CD14-positive monocyte (primary cell): ENCODE measurements around the gene RP2. TPM values are rescaled to one million over a fixed set of nuclear protein-coding genes. Genes with fewer than 3 reads are reported as not detected.

Experiments used
- DNase-seq, 3 donors: peaks; one replicate each; pipeline ENCODE4 v3.0.0-alpha.2; 2011 to 2022
- H2AFZ ChIP-seq: 2 replicates; pipeline ENCODE4 v1.6.0; 2012; ENCODE audit warnings: mild to moderate bottlenecking, low read depth, low read length, inconsistent platforms; ENCODE audit not compliant: insufficient read depth, poor library complexity, severe bottlenecking
- H3K27ac ChIP-seq, 2 donors: 1 replicate in 1 of 2; 2 replicates in 1 of 2; pipeline ENCODE4 v1.5.1; 2012 to 2013; ENCODE audit warnings: low read length in 2 of 2, control low read depth in 1 of 2, inconsistent platforms in 1 of 2, low read depth in 1 of 2, mild to moderate bottlenecking in 1 of 2
- H3K27me3 ChIP-seq, 2 donors: one replicate each; pipeline versions ENCODE4 v1.6.0 to v1.6.1; 2011 to 2013; ENCODE audit warnings: low read length in 2 of 2; ENCODE audit not compliant: control insufficient read depth in 2 of 2, insufficient read depth in 2 of 2
- H3K36me3 ChIP-seq, 2 donors: replicated peaks in 1 of 2; 1 replicate in 1 of 2; 2 replicates in 1 of 2; pipeline versions ENCODE4 v1.5.1 to v1.6.1; 2012 to 2013; ENCODE audit warnings: low read length in 2 of 2, control low read depth in 1 of 2, inconsistent platforms in 1 of 2, mild to moderate bottlenecking in 1 of 2; ENCODE audit not compliant: insufficient read depth in 2 of 2, control insufficient read depth in 1 of 2
- H3K4me1 ChIP-seq, 2 donors: 1 replicate in 1 of 2; 2 replicates in 1 of 2; pipeline versions ENCODE4 v1.5.1 to v1.6.1; 2012 to 2013; ENCODE audit warnings: low read length in 2 of 2, control low read depth in 1 of 2, inconsistent platforms in 1 of 2, mild to moderate bottlenecking in 1 of 2, moderate library complexity in 1 of 2; ENCODE audit not compliant: insufficient read depth in 2 of 2, control insufficient read depth in 1 of 2
- H3K4me2 ChIP-seq: replicated peaks from 2 replicates; pipeline ENCODE3; 2012; ENCODE audit warnings: low read length, moderate library complexity, mild to moderate bottlenecking; ENCODE audit not compliant: poor library complexity, severe bottlenecking; ENCODE audit errors: extremely low read depth
- H3K4me3 ChIP-seq, 3 experiments: fragments of 200-600 bp in 1 of 3; sonication (generic) in 1 of 3; replicated peaks in 1 of 3; 1 replicate in 2 of 3; 2 replicates in 1 of 3; pipeline ENCODE4 v1.5.1; 2011 to 2013; ENCODE audit warnings: low read length in 3 of 3, mild to moderate bottlenecking in 3 of 3, control low read depth in 2 of 3, low read depth in 2 of 3, inconsistent platforms in 1 of 3, moderate library complexity in 1 of 3
- H3K79me2 ChIP-seq: 2 replicates; pipeline ENCODE4 v1.6.0; 2012; ENCODE audit warnings: mild to moderate bottlenecking, control low read depth, inconsistent platforms, low read length, moderate library complexity; ENCODE audit not compliant: insufficient read depth
- H3K9ac ChIP-seq: 2 replicates; pipeline ENCODE4 v1.6.0; 2017; ENCODE audit warnings: low read length, mild to moderate bottlenecking; ENCODE audit not compliant: insufficient read depth, poor library complexity, severe bottlenecking
- H3K9me3 ChIP-seq, 2 donors: replicated peaks in 1 of 2; 1 replicate in 1 of 2; 2 replicates in 1 of 2; pipeline versions ENCODE4 v1.5.1 to v1.6.1; 2012 to 2013; ENCODE audit warnings: low read length in 2 of 2, control low read depth in 1 of 2; ENCODE audit not compliant: control insufficient read depth in 1 of 2, insufficient read depth in 1 of 2
- H4K20me1 ChIP-seq: 2 replicates; pipeline ENCODE4 v1.6.0; 2012; ENCODE audit warnings: mild to moderate bottlenecking, low read length, control low read depth, moderate library complexity; ENCODE audit not compliant: insufficient read depth
- H3K27ac Mint-ChIP-seq, 7 donors: one replicate each; pipeline ENCODE4 v1.8.0; 2020; ENCODE audit warnings: mild to moderate bottlenecking in 7 of 7, mixed read lengths in 7 of 7, moderate library complexity in 6 of 7, inconsistent platforms in 2 of 7
- H3K27me3 Mint-ChIP-seq, 3 donors: one replicate each; pipeline ENCODE4 v1.8.0; 2021 to 2022; ENCODE audit warnings: low read depth in 3 of 3, mild to moderate bottlenecking in 3 of 3, mixed read lengths in 3 of 3, moderate library complexity in 3 of 3, inconsistent platforms in 1 of 3
- H3K36me3 Mint-ChIP-seq, 2 donors: one replicate each; pipeline ENCODE4 v1.8.0; 2020; ENCODE audit warnings: mixed read lengths in 2 of 2, inconsistent platforms in 1 of 2, mild to moderate bottlenecking in 1 of 2
- H3K4me1 Mint-ChIP-seq: one replicate; pipeline ENCODE4 v1.8.0; 2020; ENCODE audit warnings: mild to moderate bottlenecking, mixed read lengths
- H3K4me3 Mint-ChIP-seq, 2 donors: one replicate each; pipeline ENCODE4 v1.8.0; 2020; ENCODE audit warnings: mild to moderate bottlenecking in 2 of 2, mixed read lengths in 2 of 2, moderate library complexity in 1 of 2
- H3K9me3 Mint-ChIP-seq, 7 donors: one replicate each; pipeline ENCODE4 v1.8.0; 2020 to 2022; ENCODE audit warnings: mixed read lengths in 7 of 7, mild to moderate bottlenecking in 6 of 7, moderate library complexity in 6 of 7, inconsistent platforms in 2 of 7
- WGBS: methylation state at CpG from one replicate; pipeline ENCODE4 v1.1.5; 2013; ENCODE audit warnings: missing lambda C conversion rate; ENCODE audit not compliant: insufficient coverage; 5-methylcytosine and 5-hydroxymethylcytosine counted together
- intact Hi-C, 2 donors: fragments of 100-400 bp; cut with micrococcal nuclease; formaldehyde crosslinking; loops; one replicate each; pipeline versions ENCODE4 v1.15.0 to v1.15.1; 2023
- polyA plus RNA-seq, 3 donors: library from polyadenylated mRNA; depleted of rRNA in 1 of 3; unstranded in 2 of 3; stranded (reverse) in 1 of 3; fragments of 300-500 nt in 2 of 3; fragments of >200 nt in 1 of 3; fragmentation: Illumina TruSeq in 2 of 3; gene quantifications; 1 replicate in 2 of 3; 2 replicates in 1 of 3; pipeline ENCODE4 v1.2.3, GENCODE V29; 2012 to 2021
- TF ChIP-seq, protein P1 (sequence below): fragments of 200-600 bp; IDR thresholded peaks from one replicate; pipeline ENCODE4 v1.8.0; 2022; ENCODE audit warnings: antibody characterized with exemption, mild to moderate bottlenecking

RP2 gene
- polyA plus RNA-seq, 3 donors, result 17.2 to 60.3 (median 55.7) TPM

DNA sequence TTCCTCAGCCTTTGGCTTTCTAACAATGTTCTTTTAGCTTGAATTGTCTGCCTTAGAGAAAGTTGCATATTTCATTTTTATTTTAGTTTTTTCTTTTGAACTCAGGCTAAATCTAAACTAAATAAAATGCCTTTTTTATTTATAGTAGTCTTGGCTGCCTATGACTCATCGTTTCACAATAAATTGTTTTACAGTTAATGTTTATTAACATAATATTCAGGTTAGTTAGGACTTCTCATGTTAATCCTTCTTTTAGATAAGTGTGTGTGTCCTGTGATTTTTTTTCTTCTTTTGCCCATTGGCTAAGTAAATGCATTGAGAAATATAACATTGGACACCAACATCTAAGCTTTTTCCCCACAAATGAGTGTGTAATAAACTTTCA is 1.6 kb downstream of the RP2 start:
- H3K9me3 ChIP-seq, result peaks cover 0 to 12% of the 10 kb centered on the region in 2 donors
- TF ChIP-seq, protein P1, sequence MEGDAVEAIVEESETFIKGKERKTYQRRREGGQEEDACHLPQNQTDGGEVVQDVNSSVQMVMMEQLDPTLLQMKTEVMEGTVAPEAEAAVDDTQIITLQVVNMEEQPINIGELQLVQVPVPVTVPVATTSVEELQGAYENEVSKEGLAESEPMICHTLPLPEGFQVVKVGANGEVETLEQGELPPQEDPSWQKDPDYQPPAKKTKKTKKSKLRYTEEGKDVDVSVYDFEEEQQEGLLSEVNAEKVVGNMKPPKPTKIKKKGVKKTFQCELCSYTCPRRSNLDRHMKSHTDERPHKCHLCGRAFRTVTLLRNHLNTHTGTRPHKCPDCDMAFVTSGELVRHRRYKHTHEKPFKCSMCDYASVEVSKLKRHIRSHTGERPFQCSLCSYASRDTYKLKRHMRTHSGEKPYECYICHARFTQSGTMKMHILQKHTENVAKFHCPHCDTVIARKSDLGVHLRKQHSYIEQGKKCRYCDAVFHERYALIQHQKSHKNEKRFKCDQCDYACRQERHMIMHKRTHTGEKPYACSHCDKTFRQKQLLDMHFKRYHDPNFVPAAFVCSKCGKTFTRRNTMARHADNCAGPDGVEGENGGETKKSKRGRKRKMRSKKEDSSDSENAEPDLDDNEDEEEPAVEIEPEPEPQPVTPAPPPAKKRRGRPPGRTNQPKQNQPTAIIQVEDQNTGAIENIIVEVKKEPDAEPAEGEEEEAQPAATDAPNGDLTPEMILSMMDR, result no peak
- no peak overlapping the region for H2AFZ ChIP-seq
- H3K36me3 ChIP-seq, result no peaks in the 10 kb centered on the region
- Mint-ChIP-seq H3K9me3 (peaks cover 0 to 28% (median 11%) of the 10 kb centered on the region in 7 donors), H3K36me3 (peaks cover 2 to 4% of the 10 kb centered on the region in 2 donors), H3K27me3 (peaks cover 0 to 4% (median 1%) of the 10 kb centered on the region in 3 donors), H3K27ac (peak overlapping the region; percentile 97 to 100 (median 98)), H3K4me3 (peak overlapping the region; percentile 98 to 99), H3K4me1 (peaks cover 27% of the 10 kb centered on the region)
- peaks cover 66% of the 10 kb centered on the region for H3K79me2 ChIP-seq
- H3K27me3 ChIP-seq, result no peaks in the 10 kb centered on the region
- intact Hi-C loops, result loop anchor here in 1 of 2 donors (10.0 kb wide), 1 partner anchor 1064 kb away; no protein-coding TSS in a partner anchor
- no CpG with 5 or more reads among the region's 1 CpG for WGBS
- peak in 2 of 3 donors; percentile 20 to 21 for DNase-seq
- H4K20me1 ChIP-seq, result peaks cover 55% of the 10 kb centered on the region
- peak overlapping the region in 1 of 2 donors; percentile 94 for H3K27ac ChIP-seq
- peak overlapping the region; percentile 60 for H3K4me2 ChIP-seq
- peak overlapping the region; percentile 94 to 96 (median 95) for H3K4me3 ChIP-seq
- peaks cover 34 to 50% of the 10 kb centered on the region in 2 donors for H3K4me1 ChIP-seq
- peak overlapping the region; percentile 91 for H3K9ac ChIP-seq

DNA sequence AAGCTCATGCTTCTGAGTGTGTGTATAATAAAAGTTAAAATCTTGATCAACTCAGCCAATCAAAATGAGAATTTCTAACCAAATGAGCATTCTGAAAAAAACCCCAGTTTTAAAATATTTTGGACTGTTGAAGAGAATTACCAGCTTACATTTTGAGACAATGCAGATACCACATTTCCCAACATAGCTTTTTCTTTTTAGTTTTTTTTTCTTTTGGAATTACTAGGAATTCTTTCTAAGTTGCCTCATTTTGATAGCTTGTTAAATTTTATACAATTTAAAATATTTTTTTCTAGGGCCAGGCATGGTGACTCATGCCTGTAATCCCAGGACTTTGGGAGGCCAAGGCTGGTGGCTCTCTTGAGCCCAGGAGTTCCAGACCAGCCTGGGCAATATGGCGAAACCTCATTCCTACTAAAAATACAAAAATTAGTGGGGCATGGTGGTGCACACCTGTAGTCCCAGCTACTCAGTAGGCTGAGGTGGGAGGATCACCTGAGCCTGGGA is 2.2 kb downstream of the RP2 start:
- peaks cover 0 to 12% of the 10 kb centered on the region in 2 donors for H3K9me3 ChIP-seq
- H3K27ac ChIP-seq, result peak overlapping the region in 1 of 2 donors; percentile 94
- Mint-ChIP-seq H3K4me3 (peak overlapping the region; percentile 57 to 98), H3K9me3 (peaks cover 0 to 28% (median 11%) of the 10 kb centered on the region in 7 donors), H3K27me3 (peaks cover 0 to 4% (median 1%) of the 10 kb centered on the region in 3 donors), H3K36me3 (peaks cover 2 to 4% of the 10 kb centered on the region in 2 donors), H3K27ac (peak overlapping the region in 6 of 7 donors; percentile 97 to 100 (median 98)), H3K4me1 (peaks cover 25% of the 10 kb centered on the region)
- H3K79me2 ChIP-seq, result peaks cover 72% of the 10 kb centered on the region
- H3K4me2 ChIP-seq, result peak overlapping the region; percentile 60
- H4K20me1 ChIP-seq, result peaks cover 60% of the 10 kb centered on the region
- TF ChIP-seq, protein P1, result no peak
- peak overlapping the region; percentile 94 to 96 (median 95) for H3K4me3 ChIP-seq
- DNase-seq, result no peak
- intact Hi-C loops, result loop anchor here in 1 of 2 donors (10.0 kb wide), 1 partner anchor 1064 kb away; no protein-coding TSS in a partner anchor
- H2AFZ ChIP-seq, result no peak overlapping the region
- H3K9ac ChIP-seq, result peak overlapping the region; percentile 91
- no peaks in the 10 kb centered on the region for H3K36me3 ChIP-seq
- no peaks in the 10 kb centered on the region for H3K27me3 ChIP-seq
- WGBS, result no CpG with 5 or more reads among the region's 1 CpG
- peaks cover 32 to 45% of the 10 kb centered on the region in 2 donors for H3K4me1 ChIP-seq
